MCF 10A (cell line): ENCODE data around the gene ATF7. TPM values are rescaled to one million over a fixed set of nuclear protein-coding genes. Genes with fewer than 3 reads are reported as not detected.
A peak's percentile ranks its signal among the peaks of the same experiment; 100 is the strongest.
"Not testable (repeated sequence)": the region's sequence is repeated elsewhere in the genome, so short reads cannot be mapped to it uniquely, and the experiment has no call there.

Source experiments
- BruUV-seq: library from RNA; stranded (reverse); fragments of 400-500 nt; replicated peaks from 2 replicates; lab custom pipeline; 2021; lab: Mats Ljungman, UMichigan
- CTCF ChIA-PET: fragments of 300-600 bp; sonication (Branson Sonifier 250); formaldehyde crosslinking; extraction: SDS; loops from one replicate; lab custom pipeline; 2021; ENCODE audit warnings: antibody characterized with exemption, inconsistent platforms; lab: Yijun Ruan, JAX
- POLR2A ChIA-PET: fragments of 300-600, 350-650 bp; sonication (Branson Sonifier 250); formaldehyde crosslinking; extraction: SDS; loops from one replicate; lab custom pipeline; 2020; ENCODE audit warnings: antibody characterized with exemption, inconsistent platforms; lab: Yijun Ruan, JAX
- DNase-seq: peaks from one replicate; pipeline ENCODE4 v3.0.0-alpha.2; 2018; ENCODE audit not compliant: unreplicated experiment
- H3K27ac Mint-ChIP-seq: one replicate; pipeline ENCODE4 v1.8.0; 2022; ENCODE audit warnings: mild to moderate bottlenecking, low read depth, mixed read lengths; ENCODE audit not compliant: unreplicated experiment
- H3K27me3 Mint-ChIP-seq: one replicate; pipeline ENCODE4 v1.8.0; 2022; ENCODE audit warnings: mixed read lengths; ENCODE audit not compliant: insufficient read depth, unreplicated experiment
- H3K36me3 Mint-ChIP-seq: one replicate; pipeline ENCODE4 v1.8.0; 2022; ENCODE audit warnings: mild to moderate bottlenecking, moderate library complexity, mixed read lengths; ENCODE audit not compliant: insufficient read depth, unreplicated experiment
- H3K4me1 Mint-ChIP-seq: one replicate; pipeline ENCODE4 v1.8.0; 2022; ENCODE audit warnings: mixed read lengths; ENCODE audit not compliant: insufficient read depth, unreplicated experiment
- H3K4me3 Mint-ChIP-seq: one replicate; pipeline ENCODE4 v1.8.0; 2022; ENCODE audit warnings: mild to moderate bottlenecking, moderate library complexity, mixed read lengths; ENCODE audit not compliant: unreplicated experiment
- H3K9me3 Mint-ChIP-seq: one replicate; pipeline ENCODE4 v1.8.0; 2022; ENCODE audit warnings: mixed read lengths; ENCODE audit not compliant: unreplicated experiment
- intact Hi-C: fragments of 100-400 bp; cut with micrococcal nuclease; formaldehyde crosslinking; loops from 2 replicates; pipeline ENCODE4 v1.14.1; 2022
- total RNA-seq: library from RNA; stranded (reverse); gene quantifications from 2 replicates; pipeline ENCODE4 v1.2.3, GENCODE V29; 2022
- TF ChIP-seq, protein P1 (sequence below): fragments of 200-600 bp; IDR thresholded peaks from one replicate; pipeline ENCODE4 v1.8.0; 2022; ENCODE audit warnings: antibody characterized with exemption, mild to moderate bottlenecking; ENCODE audit not compliant: unreplicated experiment

ATF7 gene
- total RNA-seq, 1 experiment from 2014 or later = 40.8 TPM

DNA sequence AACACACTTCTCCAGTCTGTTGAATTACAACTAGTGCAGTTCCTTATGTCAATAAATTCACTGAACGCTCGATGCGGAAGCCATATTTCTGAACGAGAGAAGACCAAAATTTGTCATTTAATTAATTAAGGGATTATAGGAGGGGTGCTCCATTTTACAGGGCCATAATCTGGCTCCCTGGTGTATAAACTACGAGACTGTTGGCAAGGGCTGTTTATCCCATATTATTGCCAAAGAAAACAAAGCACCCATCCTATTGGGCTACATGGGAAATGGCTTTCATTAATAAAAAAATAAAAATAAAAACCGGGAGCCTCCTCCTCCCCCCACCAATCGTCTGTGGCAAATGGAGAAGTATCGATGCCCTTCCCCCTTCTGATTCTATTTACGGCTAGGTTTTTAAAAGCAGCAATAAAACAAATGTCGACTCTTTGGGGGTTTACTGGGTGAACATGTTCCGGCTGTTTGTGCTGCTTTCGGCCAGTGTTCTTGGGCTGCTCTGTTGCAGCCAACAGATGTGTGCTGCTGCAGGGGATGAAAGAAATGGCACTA is 24.8 kb downstream of the ATF7 start:
- peaks cover 8% of the 10 kb centered on the region for H3K4me1 Mint-ChIP-seq
- no TSS peak for BruUV-seq
- TF ChIP-seq, protein P1, sequence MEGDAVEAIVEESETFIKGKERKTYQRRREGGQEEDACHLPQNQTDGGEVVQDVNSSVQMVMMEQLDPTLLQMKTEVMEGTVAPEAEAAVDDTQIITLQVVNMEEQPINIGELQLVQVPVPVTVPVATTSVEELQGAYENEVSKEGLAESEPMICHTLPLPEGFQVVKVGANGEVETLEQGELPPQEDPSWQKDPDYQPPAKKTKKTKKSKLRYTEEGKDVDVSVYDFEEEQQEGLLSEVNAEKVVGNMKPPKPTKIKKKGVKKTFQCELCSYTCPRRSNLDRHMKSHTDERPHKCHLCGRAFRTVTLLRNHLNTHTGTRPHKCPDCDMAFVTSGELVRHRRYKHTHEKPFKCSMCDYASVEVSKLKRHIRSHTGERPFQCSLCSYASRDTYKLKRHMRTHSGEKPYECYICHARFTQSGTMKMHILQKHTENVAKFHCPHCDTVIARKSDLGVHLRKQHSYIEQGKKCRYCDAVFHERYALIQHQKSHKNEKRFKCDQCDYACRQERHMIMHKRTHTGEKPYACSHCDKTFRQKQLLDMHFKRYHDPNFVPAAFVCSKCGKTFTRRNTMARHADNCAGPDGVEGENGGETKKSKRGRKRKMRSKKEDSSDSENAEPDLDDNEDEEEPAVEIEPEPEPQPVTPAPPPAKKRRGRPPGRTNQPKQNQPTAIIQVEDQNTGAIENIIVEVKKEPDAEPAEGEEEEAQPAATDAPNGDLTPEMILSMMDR = no peak
- ChIA-PET CTCF (interaction anchor here (0.7 to 1.1 kb wide), 2 partner anchors 14 to 74 kb away, joined by 3 to 4 read pairs; partner anchors contain the start of gene ATP5MC2), POLR2A (no interaction called here)
- no peaks in the 10 kb centered on the region for H3K9me3 Mint-ChIP-seq
- peaks cover 25% of the 10 kb centered on the region for H3K36me3 Mint-ChIP-seq
- no peak overlapping the region for H3K4me3 Mint-ChIP-seq
- no peak for DNase-seq
- no peak overlapping the region for H3K27ac Mint-ChIP-seq
- no peaks in the 10 kb centered on the region for H3K27me3 Mint-ChIP-seq
- intact Hi-C loops = no loop called here

DNA sequence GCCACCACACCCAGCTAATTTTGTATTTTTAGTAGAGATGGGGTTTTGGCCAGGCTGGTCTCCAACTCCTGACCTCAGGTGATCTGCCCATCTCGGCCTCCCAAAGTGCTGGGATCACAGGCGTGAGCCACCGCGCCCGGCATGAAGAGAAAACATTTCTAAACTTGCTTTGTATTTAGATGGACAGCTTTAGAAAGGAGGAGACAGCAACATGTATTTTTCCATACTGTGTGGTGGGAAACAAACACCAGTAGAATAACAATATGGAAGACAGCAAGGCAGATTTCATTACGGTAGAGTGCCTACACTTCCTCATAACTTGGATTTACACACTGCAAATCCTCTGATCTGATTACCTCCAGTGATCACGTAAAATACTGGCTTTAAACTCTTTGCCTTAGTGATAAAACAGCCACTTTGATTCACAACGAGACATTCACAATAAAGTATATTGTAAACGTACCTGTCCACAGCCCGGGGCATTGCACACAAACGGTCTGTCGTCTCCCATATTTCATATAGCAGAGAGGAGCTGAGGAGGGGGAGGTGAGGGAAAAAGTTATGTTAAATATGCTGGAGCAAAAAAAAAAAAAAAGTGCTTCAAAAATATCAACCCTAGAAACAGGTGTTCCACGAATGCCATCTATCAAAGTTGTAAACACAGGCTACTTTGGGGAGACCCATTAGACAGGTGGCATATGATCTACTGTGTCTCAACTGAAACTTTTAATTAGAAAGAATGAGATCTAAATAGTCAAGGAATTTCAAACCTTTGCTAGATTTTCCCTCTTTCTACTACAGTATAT is 25.5 kb downstream of the ATF7 start:
- peaks cover 25% of the 10 kb centered on the region for H3K36me3 Mint-ChIP-seq
- no peaks in the 10 kb centered on the region for H3K9me3 Mint-ChIP-seq
- no peak overlapping the region for H3K4me3 Mint-ChIP-seq
- intact Hi-C loops = no loop called here
- ChIA-PET CTCF (interaction anchor here (0.7 to 1.4 kb wide), 10 partner anchors 9 to 146 kb away, joined by 3 to 7 read pairs (median 3); partner anchors contain the start of gene ATP5MC2), POLR2A (interaction anchor here (0.6 to 1.3 kb wide), 3 partner anchors 13 to 58 kb away, joined by 3 to 5 read pairs (median 3); no protein-coding TSS in a partner anchor)
- no TSS peak for BruUV-seq
- H3K4me1 Mint-ChIP-seq = peaks cover 8% of the 10 kb centered on the region
- TF ChIP-seq, protein P1 = no peak
- H3K27ac Mint-ChIP-seq = no peak overlapping the region
- no peak for DNase-seq
- no peaks in the 10 kb centered on the region for H3K27me3 Mint-ChIP-seq

GRCh38 chr12:53599579-53599978 is 26.6 kb downstream of the ATF7 start:
- TSS peak; percentile 8 for BruUV-seq
- Mint-ChIP-seq H3K36me3 (peaks cover 25% of the 10 kb centered on the region), H3K27ac (no peak overlapping the region)

DNA sequence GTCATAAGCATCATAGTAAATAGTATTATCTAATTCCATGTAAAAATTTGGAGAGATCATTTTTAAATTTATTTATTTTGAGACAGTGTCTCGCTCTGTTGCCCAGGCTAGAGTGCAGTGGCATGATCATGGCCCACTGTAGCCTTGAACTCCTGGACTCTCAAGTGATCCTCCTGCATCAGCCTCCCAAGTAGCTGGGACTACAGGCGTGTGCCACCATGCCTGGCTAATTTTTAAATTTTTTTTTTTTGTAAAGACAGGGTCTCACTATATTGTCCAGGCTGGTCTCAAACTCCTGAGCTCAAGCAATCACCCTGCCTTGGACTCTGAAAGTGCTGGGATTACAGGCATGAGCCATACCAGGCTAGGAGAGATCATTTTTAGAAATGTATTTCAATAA is 27.2 kb downstream of the ATF7 start:
- ChIA-PET CTCF (interaction anchor here (0.7 to 1.4 kb wide), 3 partner anchors 9 to 81 kb away, joined by 3 to 4 read pairs (median 4); no protein-coding TSS in a partner anchor), POLR2A (interaction anchor here (0.6 to 1.3 kb wide), 4 partner anchors 14 to 77 kb away, joined by 3 to 7 read pairs (median 4); partner anchors contain the start of gene ATP5MC2)
- intact Hi-C loops = loop anchor here (1.0 kb wide), 1 partner anchor 77 kb away; the partner anchor contains the start of gene ATP5MC2

More at GRCh38 chr12:53599579-53599978, 26.6 kb downstream of the ATF7 start:
- Mint-ChIP-seq H3K9me3 (no peaks in the 10 kb centered on the region), H3K4me1 (peaks cover 8% of the 10 kb centered on the region), H3K4me3 (no peak overlapping the region), H3K27me3 (no peaks in the 10 kb centered on the region)
- ChIA-PET POLR2A (interaction anchor here (1.2 to 1.3 kb wide), 2 partner anchors 14 to 21 kb away, joined by 3 to 5 read pairs; no protein-coding TSS in a partner anchor), CTCF (interaction anchor here (0.6 to 1.4 kb wide), 6 partner anchors 10 to 148 kb away, joined by 3 to 7 read pairs (median 3); partner anchors contain the start of gene ATP5MC2)
- TF ChIP-seq, protein P1 = peak; percentile 18
- no peak for DNase-seq
- intact Hi-C loops = loop anchor here (1.0 kb wide), 1 partner anchor 77 kb away; the partner anchor contains the start of gene ATP5MC2

More for the DNA sequence above, 27.2 kb downstream of the ATF7 start:
- not testable (repeated sequence) for H3K4me3 Mint-ChIP-seq, H3K27me3 Mint-ChIP-seq, H3K4me1 Mint-ChIP-seq, H3K9me3 Mint-ChIP-seq, DNase-seq, H3K27ac Mint-ChIP-seq, BruUV-seq
- H3K36me3 Mint-ChIP-seq = peaks cover 25% of the 10 kb centered on the region
